GM12875 (cell line): ENCODE measurements around the gene FAM20B.

Source experiments
- H3K4me3 ChIP-seq: one replicate; pipeline ENCODE4 v1.5.1; 2011; ENCODE audit warnings: low read depth, low read length, control low read depth
- CTCF ChIP-seq: IDR thresholded peaks from 2 replicates; pipeline ENCODE4 v1.5.1; 2011; ENCODE audit warnings: low read depth, mild to moderate bottlenecking, control low read depth, inconsistent platforms, low read length, moderate library complexity, borderline replicate concordance; ENCODE audit not compliant: insufficient read depth

The FAM20B gene

GRCh38 chr1:179090522-179090921 lies 64.8 kb downstream of the FAM20B start:
- no peak for TF ChIP-seq CTCF

GRCh38 chr1:179090923-179091322 lies 65.2 kb downstream of the FAM20B start:
- TF ChIP-seq CTCF: no peak
- H3K4me3 ChIP-seq: no peak overlapping the region

More at GRCh38 chr1:179090522-179090921, 64.8 kb downstream of the FAM20B start:
- no peak overlapping the region for H3K4me3 ChIP-seq

GRCh38 chr1:179091691-179092165 lies 66.0 kb downstream of the FAM20B start:
- no peak for TF ChIP-seq CTCF
- H3K4me3 ChIP-seq: no peak overlapping the region

- TF ChIP-seq CTCF: no peak
- no peak overlapping the region for H3K4me3 ChIP-seq
Observed at GRCh38 chr1:179092896-179093461, 67.3 kb downstream of the FAM20B start.

GRCh38 chr1:179094818-179095217 lies 69.1 kb downstream of the FAM20B start:
- no peak overlapping the region for H3K4me3 ChIP-seq
- TF ChIP-seq CTCF: no peak

GRCh38 chr1:179095377-179095776 lies 69.7 kb downstream of the FAM20B start:
- no peak for TF ChIP-seq CTCF

GRCh38 chr1:179095924-179096323 lies 70.2 kb downstream of the FAM20B start:
- H3K4me3 ChIP-seq: no peak overlapping the region
- no peak for TF ChIP-seq CTCF

More at GRCh38 chr1:179095377-179095776, 69.7 kb downstream of the FAM20B start:
- H3K4me3 ChIP-seq: no peak overlapping the region
